ES-I3 (cell line): Measurements from ENCODE around the gene WWOX.

Source experiments
- H3K36me3 ChIP-seq: 2 replicates; pipeline ENCODE4 v1.6.1; 2013; ENCODE audit warnings: mild to moderate bottlenecking, low read length, control low read depth, moderate library complexity; ENCODE audit not compliant: insufficient read depth
- H3K4me1 ChIP-seq: 2 replicates; pipeline ENCODE4 v1.6.1; 2013; ENCODE audit warnings: mild to moderate bottlenecking, control low read depth, low read length; ENCODE audit not compliant: insufficient read depth
- H3K9ac ChIP-seq: 2 replicates; pipeline ENCODE4 v1.6.1; 2013; ENCODE audit warnings: low read depth, mild to moderate bottlenecking, low read length, moderate library complexity
- H3K9me3 ChIP-seq: 2 replicates; pipeline ENCODE4 v1.6.1; 2013; ENCODE audit warnings: mild to moderate bottlenecking, low read length, moderate library complexity; ENCODE audit not compliant: control insufficient read depth, insufficient read depth

Gene WWOX

GRCh38 chr16:78441298-78441697, 341.8 kb downstream of the WWOX start:
- H3K4me1 ChIP-seq, result no peaks in the 10 kb centered on the region
- H3K9me3 ChIP-seq, result no peaks in the 10 kb centered on the region; the same call in 1 of the 2 replicates
- no peak overlapping the region for H3K9ac ChIP-seq
- no peaks in the 10 kb centered on the region for H3K36me3 ChIP-seq

GRCh38 chr16:78443542-78444364, 344.3 kb downstream of the WWOX start:
- Histone ChIP-seq H3K9me3 (no peaks in the 10 kb centered on the region; the same call in 1 of the 2 replicates), H3K4me1 (peaks cover 7% of the 10 kb centered on the region), H3K9ac (no peak overlapping the region), H3K36me3 (no peaks in the 10 kb centered on the region)

- H3K9ac ChIP-seq, result no peak overlapping the region
These were observed 346.4 kb downstream of the WWOX start for GRCh38 chr16:78445818-78446217.

GRCh38 chr16:78446486-78446885, 347.0 kb downstream of the WWOX start:
- peaks cover 15% of the 10 kb centered on the region for H3K4me1 ChIP-seq
- no peak overlapping the region for H3K9ac ChIP-seq
- H3K9me3 ChIP-seq, result no peaks in the 10 kb centered on the region; the same call in 1 of the 2 replicates
- no peaks in the 10 kb centered on the region for H3K36me3 ChIP-seq

More at GRCh38 chr16:78445818-78446217, 346.4 kb downstream of the WWOX start:
- Histone ChIP-seq H3K4me1 (peaks cover 15% of the 10 kb centered on the region), H3K36me3 (no peaks in the 10 kb centered on the region), H3K9me3 (no peaks in the 10 kb centered on the region; the same call in 1 of the 2 replicates)

GRCh38 chr16:78446992-78447563, 347.6 kb downstream of the WWOX start:
- Histone ChIP-seq H3K9ac (no peak overlapping the region), H3K36me3 (no peaks in the 10 kb centered on the region), H3K9me3 (no peaks in the 10 kb centered on the region; the same call in 1 of the 2 replicates), H3K4me1 (peaks cover 15% of the 10 kb centered on the region)

- Histone ChIP-seq H3K9me3 (no peaks in the 10 kb centered on the region; the same call in 1 of the 2 replicates), H3K4me1 (peaks cover 15% of the 10 kb centered on the region), H3K36me3 (no peaks in the 10 kb centered on the region), H3K9ac (no peak overlapping the region)
These were observed 349.3 kb downstream of the WWOX start for GRCh38 chr16:78448658-78449271.

- Histone ChIP-seq H3K9ac (no peak overlapping the region), H3K36me3 (no peaks in the 10 kb centered on the region), H3K4me1 (peaks cover 15% of the 10 kb centered on the region), H3K9me3 (no peaks in the 10 kb centered on the region)
These were observed 350.8 kb downstream of the WWOX start for GRCh38 chr16:78450255-78450654.

GRCh38 chr16:78452025-78452555, 352.6 kb downstream of the WWOX start:
- Histone ChIP-seq H3K36me3 (no peaks in the 10 kb centered on the region), H3K4me1 (peaks cover 18% of the 10 kb centered on the region), H3K9ac (no peak overlapping the region), H3K9me3 (no peaks in the 10 kb centered on the region)

GRCh38 chr16:78455861-78456260, 356.4 kb downstream of the WWOX start:
- Histone ChIP-seq H3K9ac (no peak overlapping the region), H3K4me1 (0 out of 2 replicates have a peak, but pooled peaks cover 3% of the 10 kb centered on the region), H3K9me3 (no peaks in the 10 kb centered on the region), H3K36me3 (no peaks in the 10 kb centered on the region)

GRCh38 chr16:78458588-78458987, 359.1 kb downstream of the WWOX start:
- H3K9ac ChIP-seq, result no peak overlapping the region
- H3K4me1 ChIP-seq, result 0 out of 2 replicates have a peak, but pooled peaks cover 3% of the 10 kb centered on the region
- H3K36me3 ChIP-seq, result no peaks in the 10 kb centered on the region
- no peaks in the 10 kb centered on the region for H3K9me3 ChIP-seq

GRCh38 chr16:78460428-78460827, 361.0 kb downstream of the WWOX start:
- H3K4me1 ChIP-seq, result 0 out of 2 replicates have a peak, but pooled peaks cover 3% of the 10 kb centered on the region

GRCh38 chr16:78461087-78461486, 361.6 kb downstream of the WWOX start:
- Histone ChIP-seq H3K36me3 (peaks cover 5% of the 10 kb centered on the region; the same call in 1 of the 2 replicates), H3K4me1 (0 out of 2 replicates have a peak, but pooled peaks cover under 1% of the 10 kb centered on the region), H3K9me3 (no peaks in the 10 kb centered on the region), H3K9ac (no peak overlapping the region)

More at GRCh38 chr16:78460428-78460827, 361.0 kb downstream of the WWOX start:
- Histone ChIP-seq H3K9me3 (no peaks in the 10 kb centered on the region), H3K36me3 (peaks cover 5% of the 10 kb centered on the region; the same call in 1 of the 2 replicates), H3K9ac (no peak overlapping the region)

GRCh38 chr16:78461496-78462287, 362.2 kb downstream of the WWOX start:
- H3K9me3 ChIP-seq, result no peaks in the 10 kb centered on the region
- no peaks in the 10 kb centered on the region for H3K4me1 ChIP-seq
- peaks cover 5% of the 10 kb centered on the region; the same call in 1 of the 2 replicates for H3K36me3 ChIP-seq
- H3K9ac ChIP-seq, result no peak overlapping the region
